Mammary epithelial cell (primary cell): ENCODE results near the gene TMEM106B.

ENCODE experiments used
- CTCF ChIP-seq, 2 donors: IDR thresholded peaks in 1 of 2; conservative IDR thresholded peaks in 1 of 2; 2 replicates each; pipeline ENCODE4 v1.5.1; 2011 to 2012; ENCODE audit warnings: inconsistent platforms in 2 of 2, low read length in 2 of 2, mild to moderate bottlenecking in 2 of 2, control low read depth in 1 of 2, low read depth in 1 of 2; ENCODE audit not compliant: insufficient read depth in 1 of 2; ENCODE audit errors: extremely low read depth in 1 of 2
- EZH2 ChIP-seq: IDR thresholded peaks from 2 replicates; pipeline ENCODE4 v1.6.1; 2012; ENCODE audit warnings: low read length, inconsistent platforms, borderline replicate concordance

DNA sequence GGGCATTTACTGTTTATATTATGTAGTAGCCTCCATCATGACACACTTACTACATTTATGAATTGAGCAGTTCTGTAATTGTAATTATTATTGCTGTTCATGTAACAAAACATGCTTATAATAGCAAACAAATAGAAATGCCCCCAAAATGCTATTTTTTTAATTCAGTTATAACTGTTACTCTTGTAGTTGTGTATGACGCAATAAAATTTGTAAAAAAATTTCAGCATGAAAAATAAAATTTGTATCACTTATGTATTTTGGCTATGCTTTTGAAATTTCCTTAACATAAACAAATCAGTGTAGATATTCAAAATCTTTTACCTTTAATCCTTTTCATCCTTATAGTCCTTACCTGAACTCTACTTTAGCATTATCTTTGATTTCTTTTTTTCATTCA is 25.9 kb downstream of the TMEM106B start:
- no peak for TF ChIP-seq CTCF (conservative IDR thresholded peaks at IDR 0.05 in 1 of 2, IDR thresholded peaks at IDR 0.05 in 1 of 2; ENCODE audit: extremely low read depth in 1 of 2, insufficient read depth in 1 of 2, low read depth in 1 of 2, low read length in 2 of 2)
- TF ChIP-seq EZH2, result no peak
